H9 (cell line): ENCODE results near the gene KIRREL3. TPM values are rescaled to one million over a fixed set of nuclear protein-coding genes. Genes with fewer than 3 reads are reported as not detected.

ENCODE experiments used
- DNase-seq: peaks from one replicate; pipeline ENCODE4 v3.0.0-alpha.2; 2017
- H2AFZ ChIP-seq: one replicate; pipeline ENCODE4 v1.6.1; 2013; ENCODE audit warnings: mild to moderate bottlenecking, low read length, control low read depth, moderate library complexity
- H2AK5ac ChIP-seq: 2 replicates; pipeline ENCODE4 v1.6.1; 2013; ENCODE audit warnings: low read length, control low read depth, mixed read lengths; ENCODE audit not compliant: insufficient read length
- H2BK120ac ChIP-seq: one replicate; pipeline ENCODE4 v1.6.1; 2013; ENCODE audit warnings: low read depth, mild to moderate bottlenecking, low read length, control low read depth, inconsistent platforms; ENCODE audit not compliant: poor library complexity, severe bottlenecking
- H2BK12ac ChIP-seq: 2 replicates; pipeline ENCODE4 v1.6.1; 2013; ENCODE audit warnings: low read length, control low read depth, mixed read lengths, low read depth; ENCODE audit not compliant: insufficient read length
- H2BK15ac ChIP-seq: 2 replicates; pipeline ENCODE4 v1.6.1; 2013; ENCODE audit warnings: low read depth, low read length, control low read depth
- H2BK20ac ChIP-seq: one replicate; pipeline ENCODE4 v1.6.1; 2013; ENCODE audit warnings: low read depth, mild to moderate bottlenecking, low read length, control low read depth, inconsistent platforms; ENCODE audit not compliant: poor library complexity, severe bottlenecking
- H2BK5ac ChIP-seq: 2 replicates; pipeline ENCODE4 v1.6.1; 2013; ENCODE audit warnings: low read length, control low read depth, mixed read lengths; ENCODE audit not compliant: insufficient read length
- H3K14ac ChIP-seq: 2 replicates; pipeline ENCODE4 v1.6.1; 2013; ENCODE audit warnings: low read length, control low read depth; ENCODE audit not compliant: insufficient read depth
- H3K18ac ChIP-seq: 2 replicates; pipeline ENCODE4 v1.6.1; 2013; ENCODE audit warnings: low read depth, mild to moderate bottlenecking, mixed read lengths, low read length, control low read depth; ENCODE audit not compliant: insufficient read length
- H3K23ac ChIP-seq: 2 replicates; pipeline ENCODE4 v1.6.1; 2013; ENCODE audit warnings: low read length, control low read depth, mixed read lengths, low read depth; ENCODE audit not compliant: insufficient read length
- H3K23me2 ChIP-seq: 2 replicates; pipeline ENCODE4 v1.6.1; 2013; ENCODE audit warnings: low read depth, mild to moderate bottlenecking, mixed read lengths, low read length, control low read depth; ENCODE audit not compliant: insufficient read length, poor library complexity, severe bottlenecking
- H3K27ac ChIP-seq: 2 replicates; pipeline ENCODE4 v1.5.1; 2013; ENCODE audit warnings: low read length, control low read depth, mixed read lengths, low read depth; ENCODE audit not compliant: insufficient read length
- H3K27me3 ChIP-seq: 2 replicates; pipeline ENCODE4 v1.6.1; 2013; ENCODE audit warnings: low read length, control low read depth, inconsistent platforms; ENCODE audit not compliant: insufficient read depth
- H3K4ac ChIP-seq: 2 replicates; pipeline ENCODE4 v1.6.1; 2013; ENCODE audit warnings: low read depth, mild to moderate bottlenecking, control low read depth, inconsistent platforms, low read length, moderate library complexity
- H3K4me1 ChIP-seq: 2 replicates; pipeline ENCODE4 v1.6.1; 2013; ENCODE audit warnings: low read length, control low read depth, inconsistent platforms; ENCODE audit not compliant: insufficient read depth
- H3K4me2 ChIP-seq: 2 replicates; pipeline ENCODE4 v1.6.1; 2013; ENCODE audit warnings: low read length, control low read depth, mixed read lengths; ENCODE audit not compliant: insufficient read length, insufficient read depth
- H3K56ac ChIP-seq: 2 replicates; pipeline ENCODE4 v1.6.1; 2013; ENCODE audit warnings: low read depth, mild to moderate bottlenecking, mixed read lengths, low read length, control low read depth; ENCODE audit not compliant: insufficient read length
- H3K79me1 ChIP-seq: 2 replicates; pipeline ENCODE4 v1.6.1; 2013; ENCODE audit warnings: low read depth, mild to moderate bottlenecking, moderate library complexity, low read length, control low read depth, inconsistent platforms; ENCODE audit not compliant: insufficient read depth, poor library complexity, severe bottlenecking
- H3K79me2 ChIP-seq: 2 replicates; pipeline ENCODE4 v1.6.1; 2013; ENCODE audit warnings: low read length, control low read depth, inconsistent platforms; ENCODE audit not compliant: insufficient read depth
- H3K9ac ChIP-seq: 2 replicates; pipeline ENCODE4 v1.6.1; 2013; ENCODE audit warnings: low read length, control low read depth, mixed read lengths; ENCODE audit not compliant: insufficient read length; ENCODE audit errors: extremely low read depth
- H3K9me3 ChIP-seq: one replicate; pipeline ENCODE4 v1.6.1; 2013; ENCODE audit warnings: low read depth, low read length, inconsistent platforms; ENCODE audit not compliant: control insufficient read depth
- H3T11ph ChIP-seq: one replicate; pipeline ENCODE4 v1.6.1; 2013; ENCODE audit warnings: mild to moderate bottlenecking, low read length, control low read depth, inconsistent platforms
- H4K20me1 ChIP-seq: one replicate; pipeline ENCODE4 v1.6.1; 2013; ENCODE audit not compliant: control insufficient read depth, insufficient read length, insufficient read depth
- H4K5ac ChIP-seq: 2 replicates; pipeline ENCODE4 v1.6.1; 2013; ENCODE audit warnings: low read depth, mild to moderate bottlenecking, mixed read lengths, low read length, control low read depth; ENCODE audit not compliant: insufficient read length
- H4K8ac ChIP-seq: replicated peaks from 2 replicates; pipeline ENCODE4 v1.6.1; 2013; ENCODE audit warnings: low read length, control low read depth, mixed read lengths, low read depth; ENCODE audit not compliant: insufficient read length
- H4K91ac ChIP-seq: 2 replicates; pipeline ENCODE4 v1.6.1; 2013; ENCODE audit warnings: low read depth, mild to moderate bottlenecking, moderate library complexity, mixed read lengths, low read length, control low read depth; ENCODE audit not compliant: insufficient read length
- H3K27ac Mint-ChIP-seq, 3 experiments: 2 replicates in 2 of 3; 3 replicates in 1 of 3; pipeline ENCODE4 v1.8.0; 2020 to 2021; ENCODE audit warnings: mixed read lengths in 3 of 3, mild to moderate bottlenecking in 1 of 3, moderate library complexity in 1 of 3
- H3K27me3 Mint-ChIP-seq: 2 replicates; pipeline ENCODE4 v1.8.0; 2021; ENCODE audit warnings: low read depth, mild to moderate bottlenecking, moderate library complexity, mixed read lengths
- H3K36me3 Mint-ChIP-seq, 3 experiments: 2 replicates in 2 of 3; 3 replicates in 1 of 3; pipeline ENCODE4 v1.8.0; 2020 to 2021; ENCODE audit warnings: low read depth in 3 of 3, mixed read lengths in 3 of 3; ENCODE audit not compliant: insufficient read depth in 1 of 3
- H3K4me1 Mint-ChIP-seq, 2 experiments: 2 replicates each; pipeline ENCODE4 v1.8.0; 2020; ENCODE audit warnings: mixed read lengths in 2 of 2
- H3K4me3 Mint-ChIP-seq, 2 experiments: 2 replicates in 1 of 2; 3 replicates in 1 of 2; pipeline ENCODE4 v1.8.0; 2020 to 2021; ENCODE audit warnings: mild to moderate bottlenecking in 2 of 2, mixed read lengths in 2 of 2, moderate library complexity in 1 of 2
- H3K9me3 Mint-ChIP-seq, 2 experiments: 2 replicates in 1 of 2; 3 replicates in 1 of 2; pipeline ENCODE4 v1.8.0; 2020; ENCODE audit warnings: mild to moderate bottlenecking in 2 of 2, mixed read lengths in 2 of 2, moderate library complexity in 1 of 2
- CTCF ChIP-seq: fragments of 200-600 bp; sonication (generic); conservative IDR thresholded peaks from 3 replicates; pipeline ENCODE4 v1.8.0; 2021; ENCODE audit warnings: antibody characterized with exemption, mild to moderate bottlenecking
- WGBS: extraction: QIAGEN DNeasy Blood & Tissue Kit; methylation state at CpG from one replicate; pipeline ENCODE4 v1.1.7; 2013; ENCODE audit warnings: missing lambda C conversion rate, low lambda C conversion rate, mixed read lengths; ENCODE audit not compliant: insufficient read length; ENCODE audit errors: extremely low coverage; 5-methylcytosine and 5-hydroxymethylcytosine counted together
- total RNA-seq: library from RNA; stranded (reverse); gene quantifications from 2 replicates; pipeline ENCODE4 v1.2.1, GENCODE V29; 2021

Gene KIRREL3
- total RNA-seq, 1 experiment from 2014 or later = 0.17 TPM

DNA sequence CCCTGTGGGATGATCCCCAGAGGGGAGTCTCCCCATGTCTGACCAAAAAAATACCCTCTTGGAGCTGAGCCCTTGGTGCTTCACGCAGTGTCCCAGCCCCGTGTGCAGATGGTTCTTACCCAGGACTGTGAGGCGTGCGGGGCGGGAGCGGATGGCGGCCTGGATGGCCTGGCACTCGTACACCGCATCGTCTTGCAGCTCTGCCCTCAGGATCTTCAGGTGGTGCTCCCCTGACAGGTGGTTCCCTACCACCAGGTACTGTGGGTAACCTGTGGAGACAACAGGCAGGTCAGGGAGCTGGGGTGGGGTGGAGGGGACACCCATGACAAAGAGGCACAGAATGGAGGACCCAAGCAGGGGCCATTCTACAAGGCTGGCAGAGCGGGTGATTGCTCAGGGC is 479.4 kb downstream of the KIRREL3 start:
- H4K20me1 ChIP-seq = no peaks in the 10 kb centered on the region
- Mint-ChIP-seq H3K9me3 (no peaks in the 10 kb centered on the region), H3K27me3 (peaks cover 5% of the 10 kb centered on the region), H3K36me3 (no peaks in the 10 kb centered on the region), H3K27ac (no peak overlapping the region), H3K4me1 (peaks cover 5 to 25% of the 10 kb centered on the region in 2 experiments), H3K4me3 (no peak overlapping the region)
- DNase-seq = no peak
- no peaks in the 10 kb centered on the region for H3K4me1 ChIP-seq
- H3K23ac ChIP-seq = no peak overlapping the region
- WGBS = no CpG with 5 or more reads among the region's 11 CpGs
- H2BK15ac ChIP-seq = no peak overlapping the region
- H4K91ac ChIP-seq = no peak overlapping the region
- no peak overlapping the region for H3K27ac ChIP-seq
- no peak overlapping the region for H2BK12ac ChIP-seq
- no peak overlapping the region for H4K8ac ChIP-seq
- H2BK20ac ChIP-seq = no peak overlapping the region
- TF ChIP-seq CTCF = no peak
- no peak overlapping the region for H3T11ph ChIP-seq
- H3K14ac ChIP-seq = no peak overlapping the region
- H3K56ac ChIP-seq = no peak overlapping the region
- H3K27me3 ChIP-seq = no peaks in the 10 kb centered on the region
- H4K5ac ChIP-seq = no peak overlapping the region
- no peak overlapping the region for H3K4ac ChIP-seq
- no peaks in the 10 kb centered on the region for H3K79me2 ChIP-seq
- H2AK5ac ChIP-seq = no peak overlapping the region
- no peak overlapping the region for H3K9ac ChIP-seq
- no peaks in the 10 kb centered on the region for H3K23me2 ChIP-seq
- H3K9me3 ChIP-seq = no peaks in the 10 kb centered on the region
- H3K18ac ChIP-seq = no peak overlapping the region
- no peak overlapping the region for H2AFZ ChIP-seq
- H2BK5ac ChIP-seq = no peak overlapping the region
- H3K4me2 ChIP-seq = no peak overlapping the region
- no peak overlapping the region for H2BK120ac ChIP-seq
- H3K79me1 ChIP-seq = no peaks in the 10 kb centered on the region
